SK-N-SH (cell line): ENCODE measurements around the gene GPD2. TPM values are rescaled to one million over a fixed set of nuclear protein-coding genes. Genes with fewer than 3 reads are reported as not detected.

Experiments used
- CTCF ChIA-PET: fragments of 300-600, 350-600 bp; formaldehyde crosslinking; extraction: SDS; loops from one replicate; lab custom pipeline; 2021; lab: Yijun Ruan, JAX
- POLR2A ChIA-PET: fragments of 350-600 bp; sonication (Branson Sonifier 250); formaldehyde crosslinking; extraction: SDS; loops from one replicate; lab custom pipeline; 2020; ENCODE audit warnings: antibody characterized with exemption, inconsistent platforms; lab: Yijun Ruan, JAX
- DNase-seq: peaks from one replicate; pipeline ENCODE4 v3.0.0; 2012
- H2AFZ ChIP-seq: fragments of 200-600 bp; sonication (generic); 2 replicates; pipeline ENCODE4 v1.8.1; 2016; ENCODE audit warnings: antibody characterized with exemption, mild to moderate bottlenecking, low read depth
- H3F3A ChIP-seq: fragments of 200-600 bp; sonication (generic); replicated peaks from 2 replicates; pipeline ENCODE3; 2016; ENCODE audit warnings: antibody characterized with exemption, mild to moderate bottlenecking; ENCODE audit not compliant: insufficient read depth
- H3K27ac ChIP-seq, 2 experiments: fragments of 200-500 bp in 1 of 2; fragments of 200-600 bp in 1 of 2; sonication (Bioruptor generic) in 1 of 2; sonication (generic), shearing (Covaris generic) in 1 of 2; 2 replicates each; pipeline versions ENCODE4 v1.5.1 to v1.6.1; 2014 to 2016; ENCODE audit warnings: low read depth in 2 of 2, inconsistent platforms in 1 of 2, low read length in 1 of 2, mild to moderate bottlenecking in 1 of 2, mixed read lengths in 1 of 2
- H3K27me3 ChIP-seq: fragments of 200-600 bp; sonication (generic), shearing (Covaris generic); 2 replicates; pipeline ENCODE4 v1.6.1; 2016; ENCODE audit warnings: mixed run types; ENCODE audit not compliant: insufficient read depth
- H3K36me3 ChIP-seq, 2 experiments: fragments of 200-500 bp in 1 of 2; fragments of 200-600 bp in 1 of 2; sonication (Bioruptor generic) in 1 of 2; sonication (generic) in 1 of 2; replicated peaks in 1 of 2; 2 replicates each; pipeline versions ENCODE3 to v1.5.1; 2014 to 2016; ENCODE audit warnings: low read length in 1 of 2, mild to moderate bottlenecking in 1 of 2; ENCODE audit not compliant: insufficient read depth in 2 of 2, control insufficient read depth in 1 of 2
- H3K4me1 ChIP-seq, 2 experiments: fragments of 200-500 bp in 1 of 2; fragments of 200-600 bp in 1 of 2; sonication (Bioruptor generic) in 1 of 2; sonication (generic), shearing (Covaris generic) in 1 of 2; 2 replicates each; pipeline versions ENCODE4 v1.5.1 to v1.6.1; 2014 to 2016; ENCODE audit warnings: low read depth in 1 of 2, low read length in 1 of 2, mixed run types in 1 of 2; ENCODE audit not compliant: insufficient read depth in 2 of 2, control insufficient read depth in 1 of 2
- H3K4me2 ChIP-seq: fragments of 200-600 bp; sonication (generic), shearing (Covaris generic); 2 replicates; pipeline ENCODE4 v1.6.1; 2017; ENCODE audit warnings: mixed run types
- H3K4me3 ChIP-seq, 2 experiments: fragments of 200-500 bp in 1 of 2; fragments of 200-600 bp in 1 of 2; sonication (Bioruptor generic) in 1 of 2; sonication (generic), shearing (Covaris generic) in 1 of 2; 2 replicates each; pipeline versions ENCODE4 v1.5.1 to v1.8.1; 2014 to 2016; ENCODE audit warnings: low read depth in 2 of 2, inconsistent platforms in 1 of 2, low read length in 1 of 2, mild to moderate bottlenecking in 1 of 2, mixed read lengths in 1 of 2, moderate library complexity in 1 of 2
- H3K79me2 ChIP-seq: fragments of 200-600 bp; sonication (generic); 2 replicates; pipeline ENCODE4 v1.8.1; 2017; ENCODE audit warnings: mild to moderate bottlenecking; ENCODE audit not compliant: insufficient read depth
- H3K9ac ChIP-seq: fragments of 200-600 bp; sonication (generic); 2 replicates; pipeline ENCODE4 v1.6.1; 2017; ENCODE audit warnings: mixed run types
- H3K9me2 ChIP-seq: fragments of 200-600 bp; sonication (generic); 2 replicates; pipeline ENCODE4 v1.6.1; 2017; ENCODE audit warnings: mixed run types
- H3K9me3 ChIP-seq: fragments of 200-600 bp; sonication (generic); 2 replicates; pipeline ENCODE4 v1.6.1; 2017; ENCODE audit warnings: mixed run types, mild to moderate bottlenecking, moderate library complexity
- H4K20me1 ChIP-seq: fragments of 200-600 bp; sonication (generic); 2 replicates; pipeline ENCODE4 v1.6.1; 2017; ENCODE audit warnings: mild to moderate bottlenecking, mixed run types; ENCODE audit not compliant: insufficient read depth
- ELF1 ChIP-seq: IDR thresholded peaks from 2 replicates; pipeline ENCODE4 v1.4.0; 2012
- EZH2phosphoT487 ChIP-seq: fragments of 200-600 bp; sonication (generic); IDR thresholded peaks from 2 replicates; pipeline ENCODE4 v1.6.1; 2017; ENCODE audit warnings: low read depth, mixed run types, mild to moderate bottlenecking, antibody characterized with exemption, moderate library complexity, borderline replicate concordance
- FOXM1 ChIP-seq: IDR thresholded peaks from 2 replicates; pipeline ENCODE4 v1.4.0; 2012; ENCODE audit warnings: low read depth, mild to moderate bottlenecking
- IRF3 ChIP-seq: fragments of 150-350 bp; IDR thresholded peaks from 2 replicates; pipeline ENCODE4 v1.6.1; 2016; ENCODE audit warnings: mild to moderate bottlenecking, low read depth, low read length
- JUND ChIP-seq: IDR thresholded peaks from 2 replicates; pipeline ENCODE4 v1.4.0; 2012
- MAX ChIP-seq: IDR thresholded peaks from 2 replicates; pipeline ENCODE4 v1.4.0; 2012; ENCODE audit warnings: low read depth
- MEF2A ChIP-seq: IDR thresholded peaks from 2 replicates; pipeline ENCODE4 v1.4.0; 2012; ENCODE audit warnings: low read depth, borderline replicate concordance
- RAD21 ChIP-seq: IDR thresholded peaks from 2 replicates; pipeline ENCODE4 v1.6.1; 2012; ENCODE audit warnings: mild to moderate bottlenecking, low read length
- RXRA ChIP-seq: IDR thresholded peaks from 2 replicates; pipeline ENCODE4 v1.4.0; 2012; ENCODE audit warnings: low read depth, mild to moderate bottlenecking, borderline replicate concordance
- SMC3 ChIP-seq: IDR thresholded peaks from 2 replicates; pipeline ENCODE4 v1.6.1; 2012; ENCODE audit warnings: low read depth, low read length, improper control_type of control experiment
- TAF1 ChIP-seq: IDR thresholded peaks from 2 replicates; pipeline ENCODE4 v1.6.1; 2012; ENCODE audit warnings: low read depth, mild to moderate bottlenecking, low read length, moderate library complexity, borderline replicate concordance
- TCF12 ChIP-seq: IDR thresholded peaks from 2 replicates; pipeline ENCODE4 v1.4.0; 2012
- USF1 ChIP-seq: IDR thresholded peaks from 2 replicates; pipeline ENCODE4 v1.4.0; 2012; ENCODE audit warnings: low read depth, borderline replicate concordance
- YY1 ChIP-seq: IDR thresholded peaks from 2 replicates; pipeline ENCODE4 v1.4.0; 2012; ENCODE audit warnings: low read depth, mild to moderate bottlenecking
- WGBS: methylation state at CpG from one replicate; pipeline ENCODE4 v1.1.6; 2017; ENCODE audit warnings: low lambda C conversion rate; 5-methylcytosine and 5-hydroxymethylcytosine counted together
- polyA plus RNA-seq, 3 experiments: library from polyadenylated mRNA; depleted of rRNA; stranded (reverse); fragments of >200 nt; gene quantifications; 2 replicates each; pipeline ENCODE4 v1.2.3, GENCODE V29; 2012

Gene GPD2
- polyA plus RNA-seq, 1 of the 3 experiments (the other 2 are of a cell fraction) = 4.8 TPM

- no peak overlapping the region for H3K9ac ChIP-seq
- H3F3A ChIP-seq = no peaks in the 10 kb centered on the region
- H3K9me3 ChIP-seq = no peaks in the 10 kb centered on the region
- no peak overlapping the region for H2AFZ ChIP-seq
- H3K4me3 ChIP-seq = no peak overlapping the region
- H3K27ac ChIP-seq = no peak overlapping the region
- POLR2A ChIA-PET = no interaction called here
- H3K27me3 ChIP-seq = no peaks in the 10 kb centered on the region
- no peaks in the 10 kb centered on the region for H3K4me1 ChIP-seq
- TF ChIP-seq TAF1 = no peak
- TF ChIP-seq IRF3 = no peak
- TF ChIP-seq JUND = no peak
- no peak for TF ChIP-seq EZH2phosphoT487
- TF ChIP-seq SMC3 = no peak
- TF ChIP-seq YY1 = no peak
- TF ChIP-seq FOXM1 = no peak
- no peak for TF ChIP-seq MAX
- no peak for TF ChIP-seq RAD21
- TF ChIP-seq, all 33 proteins: peak for 0
- CTCF ChIA-PET = interaction anchor here (0.6 kb wide), 1 partner anchor 10 kb away, joined by 3 read pairs; no protein-coding TSS in a partner anchor
- H3K36me3 ChIP-seq = peaks cover 0 to 4% of the 10 kb centered on the region in 2 experiments
- DNase-seq = no peak
- 90% methylated on average over 2 of the region's 2 CpGs for WGBS
- no peaks in the 10 kb centered on the region for H3K9me2 ChIP-seq
- no peak overlapping the region for H3K4me2 ChIP-seq
- H3K79me2 ChIP-seq = no peaks in the 10 kb centered on the region
- no peaks in the 10 kb centered on the region for H4K20me1 ChIP-seq
Measured at GRCh38 chr2:156512451-156512850, 76.3 kb downstream of the GPD2 start.

GRCh38 chr2:156513219-156513618 lies 77.0 kb downstream of the GPD2 start:
- H3K27ac ChIP-seq = no peak overlapping the region
- no peaks in the 10 kb centered on the region for H3K9me2 ChIP-seq
- ChIA-PET POLR2A (no interaction called here), CTCF (interaction anchor here (0.6 kb wide), 1 partner anchor 10 kb away, joined by 3 read pairs; no protein-coding TSS in a partner anchor)
- H2AFZ ChIP-seq = no peak overlapping the region
- 95% methylated on average over 2 of the region's 2 CpGs for WGBS
- no peak for DNase-seq
- H3K27me3 ChIP-seq = no peaks in the 10 kb centered on the region
- H3F3A ChIP-seq = no peaks in the 10 kb centered on the region
- no peaks in the 10 kb centered on the region for H4K20me1 ChIP-seq
- no peaks in the 10 kb centered on the region for H3K9me3 ChIP-seq
- TF ChIP-seq MEF2A = no peak
- no peak for TF ChIP-seq USF1
- no peak for TF ChIP-seq TCF12
- no peak for TF ChIP-seq JUND
- TF ChIP-seq ELF1 = no peak
- no peak for TF ChIP-seq RXRA
- H3K4me3 ChIP-seq = no peak overlapping the region
- peaks cover 0 to 4% of the 10 kb centered on the region in 2 experiments for H3K36me3 ChIP-seq
- no peaks in the 10 kb centered on the region for H3K79me2 ChIP-seq
- H3K4me2 ChIP-seq = no peak overlapping the region
- H3K4me1 ChIP-seq = no peaks in the 10 kb centered on the region
- H3K9ac ChIP-seq = no peak overlapping the region
